Thoracic aorta (tissue), 2 donors: ENCODE data around the gene CAMK1. TPM values are rescaled to one million over a fixed set of nuclear protein-coding genes. Genes with fewer than 3 reads are reported as not detected.

Experiments
- ATAC-seq: fragments of 150-250 bp; one replicate; pipeline ENCODE4 v1.8.0; 2017; ENCODE audit warnings: low read depth; ENCODE audit not compliant: insufficient number of reproducible peaks, low FRiP score
- DNase-seq: peaks from one replicate; pipeline ENCODE4 v3.0.0-alpha.2; 2020; ENCODE audit warnings: low spot score
- H3K27ac ChIP-seq, 2 donors: fragments of 200-600 bp; sonication (generic); 1 replicate in 1 of 2; 2 replicates in 1 of 2; pipeline ENCODE4 v1.5.1; 2016; ENCODE audit warnings: mild to moderate bottlenecking in 2 of 2, moderate library complexity in 2 of 2
- H3K27me3 ChIP-seq: fragments of 200-600 bp; sonication (generic); replicated peaks from 2 replicates; pipeline ENCODE4 v1.6.0; 2016; ENCODE audit warnings: mild to moderate bottlenecking; ENCODE audit not compliant: insufficient read depth
- H3K36me3 ChIP-seq: fragments of 200-600 bp; sonication (generic); one replicate; pipeline ENCODE4 v1.5.1; 2016
- H3K4me1 ChIP-seq, 2 donors: fragments of 200-600 bp; sonication (generic); 1 replicate in 1 of 2; 2 replicates in 1 of 2; pipeline versions ENCODE4 v1.5.1 to v1.6.0; 2016; ENCODE audit warnings: low read depth in 2 of 2, mild to moderate bottlenecking in 1 of 2; ENCODE audit not compliant: control insufficient read depth in 1 of 2
- H3K4me3 ChIP-seq: fragments of 200-600 bp; sonication (generic); 2 replicates; pipeline ENCODE4 v1.5.1; 2016; ENCODE audit warnings: mild to moderate bottlenecking
- H3K9me3 ChIP-seq: fragments of 200-600 bp; sonication (generic); 2 replicates; pipeline ENCODE4 v1.5.1; 2016
- total RNA-seq, 2 donors: library from RNA; depleted of rRNA; stranded (reverse); fragments of >200 nt; gene quantifications; one replicate each; pipeline versions ENCODE4 v1.1.0 to v1.2.3, GENCODE V29; 2016
- TF ChIP-seq, protein P1 (sequence below): fragments of 200-600 bp; sonication (generic); IDR thresholded peaks from one replicate; pipeline ENCODE4 v1.5.1; 2019; ENCODE audit warnings: antibody characterized with exemption

CAMK1 gene
- total RNA-seq, 2 donors from 2014 or later, result 50.9 to 69.7 TPM

DNA sequence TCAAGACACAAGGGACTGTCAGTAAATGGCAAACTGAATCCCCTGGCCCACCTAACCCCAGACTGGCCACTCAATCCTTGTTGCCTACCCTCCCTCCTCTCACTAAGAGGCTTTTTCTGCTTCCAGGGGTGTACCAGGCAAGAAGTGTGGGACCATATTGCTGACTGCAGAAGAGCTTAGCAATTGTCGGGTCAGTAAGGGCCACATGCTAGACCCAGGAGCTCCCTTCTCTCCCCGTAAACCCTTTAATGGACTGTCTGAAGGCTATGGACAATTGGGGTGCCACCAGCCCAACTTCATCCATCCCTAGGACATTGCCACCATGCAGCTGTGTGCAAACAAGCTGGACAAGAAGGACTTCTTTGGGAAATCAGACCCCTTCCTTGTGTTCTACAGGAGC is 57.3 kb downstream of the CAMK1 start:
- H3K4me1 ChIP-seq, result peaks cover 3 to 10% of the 10 kb centered on the region in 2 donors
- TF ChIP-seq, protein P1, sequence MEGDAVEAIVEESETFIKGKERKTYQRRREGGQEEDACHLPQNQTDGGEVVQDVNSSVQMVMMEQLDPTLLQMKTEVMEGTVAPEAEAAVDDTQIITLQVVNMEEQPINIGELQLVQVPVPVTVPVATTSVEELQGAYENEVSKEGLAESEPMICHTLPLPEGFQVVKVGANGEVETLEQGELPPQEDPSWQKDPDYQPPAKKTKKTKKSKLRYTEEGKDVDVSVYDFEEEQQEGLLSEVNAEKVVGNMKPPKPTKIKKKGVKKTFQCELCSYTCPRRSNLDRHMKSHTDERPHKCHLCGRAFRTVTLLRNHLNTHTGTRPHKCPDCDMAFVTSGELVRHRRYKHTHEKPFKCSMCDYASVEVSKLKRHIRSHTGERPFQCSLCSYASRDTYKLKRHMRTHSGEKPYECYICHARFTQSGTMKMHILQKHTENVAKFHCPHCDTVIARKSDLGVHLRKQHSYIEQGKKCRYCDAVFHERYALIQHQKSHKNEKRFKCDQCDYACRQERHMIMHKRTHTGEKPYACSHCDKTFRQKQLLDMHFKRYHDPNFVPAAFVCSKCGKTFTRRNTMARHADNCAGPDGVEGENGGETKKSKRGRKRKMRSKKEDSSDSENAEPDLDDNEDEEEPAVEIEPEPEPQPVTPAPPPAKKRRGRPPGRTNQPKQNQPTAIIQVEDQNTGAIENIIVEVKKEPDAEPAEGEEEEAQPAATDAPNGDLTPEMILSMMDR, result no peak
- no peak for ATAC-seq
- H3K9me3 ChIP-seq, result no peaks in the 10 kb centered on the region
- H3K27ac ChIP-seq, result no peak overlapping the region
- no peaks in the 10 kb centered on the region for H3K36me3 ChIP-seq
- H3K4me3 ChIP-seq, result no peak overlapping the region
- no peaks in the 10 kb centered on the region for H3K27me3 ChIP-seq
- no peak for DNase-seq

DNA sequence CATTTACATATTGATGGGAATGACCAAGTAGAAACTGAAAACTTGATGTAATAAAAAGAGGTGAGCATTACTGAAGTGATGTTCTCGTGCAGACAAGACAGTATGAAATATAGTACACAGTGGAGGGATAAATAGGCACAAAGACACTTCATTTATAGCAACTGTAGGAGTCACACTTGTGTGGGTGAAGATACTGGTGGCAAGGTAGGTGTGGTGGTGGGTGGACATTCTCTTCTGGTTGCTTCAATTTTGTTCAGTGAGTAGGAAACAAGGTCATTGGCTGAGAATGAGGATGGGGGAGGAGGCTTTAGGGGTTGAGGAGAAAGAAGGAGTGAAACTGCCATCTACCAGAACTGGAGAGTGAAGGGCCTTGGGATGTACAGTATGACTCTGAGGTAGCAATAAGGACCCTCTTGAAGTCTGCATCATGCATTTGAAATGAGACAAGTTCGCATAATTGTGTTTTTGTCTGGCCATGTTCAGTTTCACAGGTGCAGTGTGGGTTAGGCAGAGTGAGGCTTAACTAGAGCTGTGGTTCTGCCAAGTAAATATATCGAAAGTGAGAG is 59.5 kb downstream of the CAMK1 start:
- no peak overlapping the region for H3K27ac ChIP-seq
- no peaks in the 10 kb centered on the region for H3K36me3 ChIP-seq
- no peaks in the 10 kb centered on the region for H3K4me1 ChIP-seq
- H3K9me3 ChIP-seq, result no peaks in the 10 kb centered on the region
- ATAC-seq, result no peak
- TF ChIP-seq, protein P1, result no peak
- H3K27me3 ChIP-seq, result no peaks in the 10 kb centered on the region
- DNase-seq, result no peak
- no peak overlapping the region for H3K4me3 ChIP-seq

Other genes with a start within 250 kb of the CAMK1 start
- gene LHFPL4, start 216.1 kb downstream of the CAMK1 start, total RNA-seq, result not detected
- gene MTMR14, start 120.4 kb downstream of the CAMK1 start, total RNA-seq, result 10 to 100 TPM; 26.8 to 32.8 TPM
- gene CPNE9, start 66.1 kb downstream of the CAMK1 start, total RNA-seq, result not detected
- 10 to 100 TPM; 16.4 to 21.0 TPM for gene BRPF1, start 38.2 kb downstream of the CAMK1 start, total RNA-seq
- gene OGG1, start 20.0 kb downstream of the CAMK1 start, total RNA-seq, result 10 to 100 TPM; 23.0 to 26.3 TPM
- gene TADA3, start 22.5 kb upstream of the CAMK1 start, total RNA-seq, result 10 to 100 TPM; 61.7 to 73.6 TPM
- 100 to 1,000 TPM; 196 to 204 TPM for gene ARPC4, start 23.1 kb upstream of the CAMK1 start, total RNA-seq
- gene TTLL3, start 40.3 kb upstream of the CAMK1 start, total RNA-seq, result 10 to 100 TPM; 77.0 to 91.9 TPM
- gene RPUSD3, start 74.1 kb upstream of the CAMK1 start, total RNA-seq, result 10 to 100 TPM; 24.5 to 41.3 TPM
- gene CIDEC, start 110.3 kb upstream of the CAMK1 start, total RNA-seq, result 1 to 10 TPM; 2.0 to 2.6 TPM
- 10 to 100 TPM; 21.5 to 38.6 TPM for gene JAGN1, start 120.7 kb upstream of the CAMK1 start, total RNA-seq
- 10 to 100 TPM in 1 of 2 donors, 1 to 10 TPM in 1; 5.7 to 11.9 TPM for gene IL17RE, start 132.9 kb upstream of the CAMK1 start, total RNA-seq
- 10 to 100 TPM; 52.2 to 59.4 TPM for gene IL17RC, start 147.2 kb upstream of the CAMK1 start, total RNA-seq
- gene CRELD1, start 163.9 kb upstream of the CAMK1 start, total RNA-seq, result 10 to 100 TPM; 37.2 to 37.4 TPM
- gene PRRT3, start 182.5 kb upstream of the CAMK1 start, total RNA-seq, result 1 to 10 TPM; 3.3 to 5.8 TPM
- gene EMC3, start 216.9 kb upstream of the CAMK1 start, total RNA-seq, result 10 to 100 TPM; 37.0 to 50.2 TPM